GM19193 (cell line): Measurements from ENCODE around the gene COA5.

Source experiments
- POLR2A ChIP-seq: IDR thresholded peaks from 4 replicates; pipeline ENCODE4 v1.6.1; 2011; ENCODE audit not compliant: insufficient read depth, insufficient read length; ENCODE audit errors: extremely low read depth

The COA5 gene

DNA sequence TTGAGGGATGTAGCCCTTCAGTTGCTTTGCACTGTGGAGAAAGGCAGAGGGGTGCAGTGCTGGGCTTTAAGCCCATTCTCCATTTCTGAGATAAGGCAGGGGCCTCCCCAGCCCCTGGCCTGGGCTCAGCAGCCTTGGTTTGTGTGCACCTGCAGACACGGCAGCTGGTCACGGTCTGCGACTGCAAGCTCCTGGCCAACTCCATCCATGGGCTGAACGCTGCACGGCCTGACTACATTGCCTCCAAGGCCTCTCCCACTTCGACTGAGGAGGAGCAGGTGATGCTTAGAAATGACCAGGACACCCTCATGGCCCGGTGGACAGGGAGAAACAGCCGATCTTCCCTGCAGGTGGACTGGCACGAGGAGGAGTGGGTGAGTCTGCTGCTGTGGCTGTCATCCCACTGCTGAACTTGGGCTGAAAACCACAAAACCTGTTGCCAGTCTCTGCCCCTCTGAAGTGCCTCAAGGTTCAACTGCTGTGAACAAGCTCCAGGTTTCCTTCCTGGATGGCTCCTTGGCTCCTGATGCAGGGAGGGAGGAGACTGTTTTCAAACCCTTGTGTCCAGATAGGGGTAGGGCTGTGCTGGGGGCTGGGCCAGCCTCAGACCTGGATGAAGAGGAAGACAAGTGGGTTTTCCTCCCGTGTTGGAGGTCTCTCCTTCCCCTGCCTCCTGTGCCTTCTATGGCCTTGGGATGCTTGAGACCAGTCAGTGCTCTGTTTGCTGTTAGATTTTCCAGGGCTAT is 54.0 kb downstream of the COA5 start:
- no peak for TF ChIP-seq POLR2A

DNA sequence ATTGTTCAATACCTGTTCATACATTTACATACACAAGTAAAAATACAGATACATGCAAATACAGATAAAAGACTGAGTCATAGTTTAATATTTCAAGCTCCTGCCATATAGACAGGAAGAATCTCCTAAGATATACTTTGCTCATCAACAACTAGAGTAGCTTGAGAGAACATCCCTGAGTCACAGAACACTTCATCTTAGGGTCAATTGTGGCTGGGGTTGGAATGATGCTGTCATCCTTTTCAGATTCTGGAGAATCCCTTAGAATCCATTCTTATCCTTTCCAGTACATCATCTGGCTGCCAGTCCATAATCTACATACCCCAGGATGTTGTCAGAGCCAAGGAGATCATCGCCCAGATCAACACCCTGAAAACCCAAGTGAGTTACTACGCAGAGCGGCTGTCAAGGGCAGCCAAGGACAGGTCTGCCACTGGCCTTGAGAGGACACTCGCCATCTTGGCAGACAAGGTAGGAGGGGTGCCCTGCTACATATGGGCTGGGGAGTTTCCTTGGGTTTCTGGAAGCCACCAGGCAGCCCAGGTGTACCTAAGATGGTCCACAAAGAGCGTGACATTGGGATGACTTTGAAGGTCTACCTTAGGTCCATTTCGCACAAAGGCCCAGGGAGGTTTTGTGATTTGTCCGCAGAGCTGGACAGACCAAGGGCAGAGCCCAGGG is 55.7 kb downstream of the COA5 start:
- no peak for TF ChIP-seq POLR2A

DNA sequence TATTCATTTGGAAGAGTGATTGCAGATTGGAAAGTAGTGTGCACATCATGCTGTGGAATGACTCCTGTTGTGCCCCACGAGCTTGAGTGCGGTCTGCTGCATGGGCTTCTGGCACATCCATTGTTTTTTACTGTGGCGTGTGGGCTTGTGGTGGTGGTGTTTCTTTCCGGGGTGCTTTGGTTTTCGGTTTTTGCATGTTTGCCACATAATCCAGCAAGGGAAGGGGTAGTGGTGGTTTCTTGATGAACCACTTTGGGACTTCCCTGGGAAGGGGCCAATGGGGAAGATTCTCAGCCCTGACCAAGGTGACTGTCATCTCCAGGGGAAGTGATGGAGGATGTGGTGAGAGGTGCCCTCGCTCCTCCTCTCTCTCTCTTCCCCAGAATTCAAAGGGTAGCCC is 57.0 kb downstream of the COA5 start:
- no peak for TF ChIP-seq POLR2A

DNA sequence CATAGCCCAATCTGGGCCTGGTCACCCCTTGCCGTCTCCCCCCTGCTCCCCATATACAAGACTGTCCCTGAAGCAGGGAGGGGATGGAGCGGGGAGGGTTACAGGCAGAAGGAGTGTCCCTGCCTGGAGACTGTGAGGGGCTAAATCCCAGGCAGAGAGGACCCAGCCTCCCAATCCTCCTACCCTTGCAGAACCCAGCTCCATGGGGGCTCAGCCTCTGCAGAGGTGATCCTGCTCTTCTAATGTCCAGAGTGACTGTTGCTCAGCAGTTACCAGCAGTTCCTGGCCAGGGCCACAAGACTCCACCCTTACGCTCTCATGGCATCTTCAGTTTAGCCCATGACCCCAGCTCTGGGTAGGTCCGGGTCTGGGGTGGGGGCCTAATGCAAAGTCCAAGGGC is 58.1 kb downstream of the COA5 start:
- no peak for TF ChIP-seq POLR2A
